PC-3 (cell line): Measurements from ENCODE around the gene OR9A2. TPM values are rescaled to one million over a fixed set of nuclear protein-coding genes. Genes with fewer than 3 reads are reported as not detected.

Source experiments
- ATAC-seq: fragments of 200-7000 bp; cut with Tn5 transposase; 2 replicates; pipeline ENCODE4 v1.9.1; 2020; ENCODE audit warnings: mild to moderate bottlenecking, moderate library complexity
- BruUV-seq: library from RNA; stranded (reverse); fragments of 400-500 nt; replicated peaks from 2 replicates; lab custom pipeline; 2021; lab: Mats Ljungman, UMichigan
- CTCF ChIA-PET: fragments of 300-600 bp; sonication (Branson Sonifier 250); formaldehyde crosslinking; loops from one replicate; lab custom pipeline; 2022; ENCODE audit warnings: antibody characterized with exemption; lab: Charles Lee
- POLR2A ChIA-PET: fragments of 300-600 bp; sonication (Branson Sonifier 250); formaldehyde crosslinking; loops from one replicate; lab custom pipeline; 2022; ENCODE audit warnings: antibody characterized with exemption; ENCODE audit not compliant: unreplicated experiment; lab: Charles Lee
- DNase-seq: peaks from one replicate; pipeline ENCODE4 v3.0.0-alpha.2; 2015
- H2AFZ ChIP-seq: fragments of 300-600 bp; sonication (generic); 2 replicates; pipeline ENCODE4 v1.6.0; 2016; ENCODE audit warnings: antibody characterized with exemption, low read length
- H3F3A ChIP-seq: fragments of 300-600 bp; sonication (generic); one replicate; pipeline ENCODE4 v1.6.0; 2017; ENCODE audit warnings: antibody characterized with exemption, low read length, control low read depth, mild to moderate bottlenecking; ENCODE audit not compliant: unreplicated experiment
- H3K27ac ChIP-seq: fragments of 300-600 bp; sonication (generic); 2 replicates; pipeline ENCODE4 v1.5.1; 2016; ENCODE audit warnings: mild to moderate bottlenecking, low read length
- H3K27me3 ChIP-seq: fragments of 300-600 bp; sonication (generic); 2 replicates; pipeline ENCODE4 v1.6.1; 2016; ENCODE audit warnings: low read length, mixed read lengths
- H3K36me3 ChIP-seq: fragments of 300-600 bp; sonication (generic); 2 replicates; pipeline ENCODE4 v1.6.1; 2016; ENCODE audit warnings: low read depth, mixed run types, low read length, mixed read lengths
- H3K4me1 ChIP-seq: fragments of 300-600 bp; sonication (generic); 2 replicates; pipeline ENCODE4 v1.5.1; 2016; ENCODE audit warnings: low read length; ENCODE audit not compliant: insufficient read depth
- H3K4me2 ChIP-seq: fragments of 300-600 bp; sonication (generic); 2 replicates; pipeline ENCODE4 v1.6.0; 2016; ENCODE audit warnings: low read length
- H3K4me3 ChIP-seq: fragments of 300-600 bp; sonication (generic); 2 replicates; pipeline ENCODE4 v1.5.1; 2016; ENCODE audit warnings: mild to moderate bottlenecking, low read length, mixed read lengths
- H3K79me2 ChIP-seq: fragments of 300-600 bp; sonication (generic); 2 replicates; pipeline ENCODE4 v1.6.1; 2017; ENCODE audit warnings: low read length, mixed read lengths
- H3K9ac ChIP-seq: fragments of 300-600 bp; sonication (generic); 2 replicates; pipeline ENCODE4 v1.6.0; 2016; ENCODE audit warnings: mild to moderate bottlenecking, low read length
- H3K9me2 ChIP-seq: fragments of 300-600 bp; sonication (generic); replicated peaks from 2 replicates; pipeline ENCODE4 v1.6.1; 2016; ENCODE audit warnings: mixed run types, low read length, mixed read lengths
- H3K9me3 ChIP-seq: fragments of 300-600 bp; sonication (generic); 2 replicates; pipeline ENCODE4 v1.6.1; 2016; ENCODE audit warnings: low read length, mixed read lengths
- H4K20me1 ChIP-seq: fragments of 300-600 bp; sonication (generic); 2 replicates; pipeline ENCODE4 v1.6.1; 2016; ENCODE audit warnings: low read length, mixed read lengths
- CTCF ChIP-seq: fragments of 300-600 bp; sonication (generic); conservative IDR thresholded peaks from 2 replicates; pipeline ENCODE4 v1.5.1; 2017; ENCODE audit warnings: antibody characterized with exemption, low read depth, mild to moderate bottlenecking, low read length
- EZH2 ChIP-seq: fragments of 300-600 bp; sonication (generic); IDR thresholded peaks from one replicate; pipeline ENCODE4 v1.6.1; 2017; ENCODE audit warnings: antibody characterized with exemption, mild to moderate bottlenecking, low read length; ENCODE audit not compliant: unreplicated experiment
- EZH2phosphoT487 ChIP-seq: fragments of 300-600 bp; sonication (generic); IDR thresholded peaks from 2 replicates; pipeline ENCODE4 v1.6.1; 2018; ENCODE audit warnings: mild to moderate bottlenecking, antibody characterized with exemption, low read length, borderline replicate concordance
- intact Hi-C: fragments of 100-400 bp; cut with micrococcal nuclease; formaldehyde crosslinking; loops from 2 replicates; pipeline ENCODE4 v1.9.0; 2023
- total RNA-seq: library from RNA; depleted of rRNA; stranded (reverse); fragments of >200 nt; gene quantifications from 2 replicates; pipeline ENCODE4 v1.2.3, GENCODE V29; 2014

Gene OR9A2
- total RNA-seq, 1 experiment from 2014 or later = not detected

- no peaks in the 10 kb centered on the region for H3K9me3 ChIP-seq
- no TSS peak for BruUV-seq
- no peaks in the 10 kb centered on the region for H3K9me2 ChIP-seq
- no peak overlapping the region for H3K9ac ChIP-seq
- no peaks in the 10 kb centered on the region for H3K36me3 ChIP-seq
- H3K4me1 ChIP-seq = no peaks in the 10 kb centered on the region
- CTCF ChIA-PET = no interaction called here
- POLR2A ChIA-PET = no interaction called here
- peaks cover 69% of the 10 kb centered on the region for H3K27me3 ChIP-seq
- no peak for DNase-seq
- H2AFZ ChIP-seq = no peak overlapping the region
- intact Hi-C loops = no loop called here
- TF ChIP-seq CTCF = no peak
- TF ChIP-seq EZH2 = no peak
- no peak for TF ChIP-seq EZH2phosphoT487
- no peaks in the 10 kb centered on the region for H3F3A ChIP-seq
- H4K20me1 ChIP-seq = no peaks in the 10 kb centered on the region
- H3K27ac ChIP-seq = no peak overlapping the region
- H3K4me2 ChIP-seq = no peak overlapping the region
- no peaks in the 10 kb centered on the region for H3K79me2 ChIP-seq
- H3K4me3 ChIP-seq = no peak overlapping the region
- ATAC-seq = no peak
These were observed 15.9 kb upstream of the OR9A2 start for GRCh38 chr7:143042790-143043271.

- ATAC-seq = no peak
- no peaks in the 10 kb centered on the region for H3F3A ChIP-seq
- no peaks in the 10 kb centered on the region for H3K79me2 ChIP-seq
- no peak overlapping the region for H3K27ac ChIP-seq
- CTCF ChIA-PET = no interaction called here
- TF ChIP-seq EZH2 (no peak), CTCF (no peak), EZH2phosphoT487 (no peak)
- H3K4me1 ChIP-seq = no peaks in the 10 kb centered on the region
- H3K36me3 ChIP-seq = no peaks in the 10 kb centered on the region
- H3K9me2 ChIP-seq = no peaks in the 10 kb centered on the region
- H4K20me1 ChIP-seq = no peaks in the 10 kb centered on the region
- POLR2A ChIA-PET = no interaction called here
- intact Hi-C loops = no loop called here
- no peak for DNase-seq
- H3K4me2 ChIP-seq = no peak overlapping the region
- no TSS peak for BruUV-seq
- no peak overlapping the region for H2AFZ ChIP-seq
- H3K27me3 ChIP-seq = peaks cover 64% of the 10 kb centered on the region
- H3K4me3 ChIP-seq = no peak overlapping the region
- no peak overlapping the region for H3K9ac ChIP-seq
- no peaks in the 10 kb centered on the region for H3K9me3 ChIP-seq
These were observed 15.3 kb upstream of the OR9A2 start for GRCh38 chr7:143042159-143042789.

GRCh38 chr7:143041346-143041745 is 14.4 kb upstream of the OR9A2 start:
- ChIA-PET CTCF (no interaction called here), POLR2A (no interaction called here)
- BruUV-seq = no TSS peak
- H3K79me2 ChIP-seq = no peaks in the 10 kb centered on the region
- no peaks in the 10 kb centered on the region for H3F3A ChIP-seq
- H3K9me2 ChIP-seq = no peaks in the 10 kb centered on the region
- H3K36me3 ChIP-seq = no peaks in the 10 kb centered on the region
- no peaks in the 10 kb centered on the region for H3K9me3 ChIP-seq
- H3K4me2 ChIP-seq = no peak overlapping the region
- H4K20me1 ChIP-seq = no peaks in the 10 kb centered on the region
- DNase-seq (no peak), ATAC-seq (no peak)
- H3K27me3 ChIP-seq = peaks cover 59% of the 10 kb centered on the region
- no peak overlapping the region for H2AFZ ChIP-seq
- H3K27ac ChIP-seq = no peak overlapping the region
- TF ChIP-seq EZH2phosphoT487 (no peak), CTCF (no peak), EZH2 (no peak)
- no peaks in the 10 kb centered on the region for H3K4me1 ChIP-seq
- no peak overlapping the region for H3K9ac ChIP-seq
- no peak overlapping the region for H3K4me3 ChIP-seq
- intact Hi-C loops = no loop called here
